SK-N-SH treated with all-trans-retinoic acid at 6 μM for 48 hours (cell line): Measurements from ENCODE around the gene ZSCAN25.

Experiments used
- ATAC-seq: fragments of 200-7000 bp; cut with Tn5 transposase; 3 replicates; pipeline ENCODE4 v1.9.1; 2020; ENCODE audit warnings: mild to moderate bottlenecking, moderate library complexity
- ARNTL ChIP-seq: fragments of 450-650 bp; formaldehyde crosslinking; IDR thresholded peaks from 2 replicates; pipeline ENCODE4 v1.5.0; 2020; ENCODE audit warnings: low read depth, mild to moderate bottlenecking, moderate library complexity, borderline replicate concordance
- BACH2 ChIP-seq: fragments of 250-450 bp; sonication (Bioruptor Pico); IDR thresholded peaks from 2 replicates; pipeline ENCODE4 v1.9.0; 2021; ENCODE audit warnings: mild to moderate bottlenecking, borderline replicate concordance
- CSDC2 ChIP-seq: fragments of 250-450 bp; sonication (Bioruptor Pico); IDR thresholded peaks from 2 replicates; pipeline ENCODE4 v1.5.0; 2020; ENCODE audit warnings: mild to moderate bottlenecking, moderate library complexity
- CSRNP3 ChIP-seq: fragments of 250-450 bp; sonication (Bioruptor Pico); IDR thresholded peaks from 2 replicates; pipeline ENCODE4 v1.5.1; 2021; ENCODE audit warnings: mild to moderate bottlenecking, moderate library complexity
- ESRRG ChIP-seq: fragments of 250-450 bp; sonication (Bioruptor Pico); IDR thresholded peaks from 2 replicates; pipeline ENCODE4 v1.6.1; 2021; ENCODE audit warnings: mild to moderate bottlenecking
- GLIS3 ChIP-seq: fragments of 250-450 bp; sonication (Bioruptor Pico); IDR thresholded peaks from 2 replicates; pipeline ENCODE4 v1.5.0; 2020; ENCODE audit warnings: mild to moderate bottlenecking, moderate library complexity
- OSR1 ChIP-seq: fragments of 250-450 bp; sonication (Bioruptor Pico); IDR thresholded peaks from 2 replicates; pipeline ENCODE4 v1.8.0; 2022; ENCODE audit warnings: moderate library complexity, mild to moderate bottlenecking, inconsistent platforms
- PATZ1 ChIP-seq: fragments of 250-450 bp; sonication (Bioruptor Pico); IDR thresholded peaks from 2 replicates; pipeline ENCODE4 v1.8.0; 2020; ENCODE audit warnings: mild to moderate bottlenecking, moderate library complexity, borderline replicate concordance
- POU6F1 ChIP-seq: fragments of 250-450 bp; sonication (Bioruptor Pico); IDR thresholded peaks from 2 replicates; pipeline ENCODE4 v1.8.0; 2021; ENCODE audit warnings: low read depth, mild to moderate bottlenecking, moderate library complexity, borderline replicate concordance
- PPARA ChIP-seq: fragments of 250-450 bp; sonication (Bioruptor Pico); IDR thresholded peaks from 2 replicates; pipeline ENCODE4 v1.5.0; 2020; ENCODE audit warnings: mild to moderate bottlenecking, borderline replicate concordance
- RARB ChIP-seq: fragments of 250-450 bp; sonication (Bioruptor Pico); IDR thresholded peaks from 2 replicates; pipeline ENCODE4 v1.8.0; 2021; ENCODE audit warnings: mild to moderate bottlenecking, moderate library complexity
- SNAI2 ChIP-seq: fragments of 250-450 bp; sonication (Bioruptor Pico); IDR thresholded peaks from 2 replicates; pipeline ENCODE4 v1.5.0; 2020; ENCODE audit warnings: mild to moderate bottlenecking, moderate library complexity
- TOX ChIP-seq: fragments of 250-450 bp; sonication (Bioruptor Pico); IDR thresholded peaks from 2 replicates; pipeline ENCODE4 v1.8.0; 2021; ENCODE audit warnings: mild to moderate bottlenecking, moderate library complexity, borderline replicate concordance
- TSHZ2 ChIP-seq: fragments of 250-450 bp; sonication (Bioruptor Pico); IDR thresholded peaks from 2 replicates; pipeline ENCODE4 v1.5.0; 2020; ENCODE audit warnings: mild to moderate bottlenecking, moderate library complexity
- ZC3H10 ChIP-seq: fragments of 250-450 bp; sonication (Bioruptor Pico); IDR thresholded peaks from 2 replicates; pipeline ENCODE4 v1.5.1; 2021; ENCODE audit warnings: mild to moderate bottlenecking, moderate library complexity
- ZFP3 ChIP-seq: fragments of 250-450 bp; sonication (Bioruptor Pico); IDR thresholded peaks from 2 replicates; pipeline ENCODE4 v1.5.0; 2020; ENCODE audit warnings: mild to moderate bottlenecking, moderate library complexity
- ZFP30 ChIP-seq: fragments of 450-650 bp; formaldehyde crosslinking; IDR thresholded peaks from 2 replicates; pipeline ENCODE4 v1.5.0; 2022; ENCODE audit warnings: mild to moderate bottlenecking, moderate library complexity
- ZNF565 ChIP-seq: fragments of 450-650 bp; formaldehyde crosslinking; conservative IDR thresholded peaks from 2 replicates; pipeline ENCODE4 v1.5.0; 2020; ENCODE audit warnings: low read depth, mild to moderate bottlenecking, moderate library complexity
- ZNF70 ChIP-seq: fragments of 450-650 bp; formaldehyde crosslinking; IDR thresholded peaks from 2 replicates; pipeline ENCODE4 v1.5.0; 2020; ENCODE audit warnings: mild to moderate bottlenecking, moderate library complexity
- ZNF8 ChIP-seq: fragments of 450-650 bp; formaldehyde crosslinking; IDR thresholded peaks from 2 replicates; pipeline ENCODE4 v1.5.0; 2020; ENCODE audit warnings: mild to moderate bottlenecking, moderate library complexity

ZSCAN25 gene

GRCh38 chr7:99627513-99627912 lies 10.8 kb downstream of the ZSCAN25 start:
- TF ChIP-seq TSHZ2 (no peak), PPARA (CRISPR knock-in tag) (no peak), TOX (CRISPR knock-in tag) (no peak), OSR1 (CRISPR knock-in tag) (no peak), CSRNP3 (CRISPR knock-in tag) (no peak), GLIS3 (no peak), BACH2 (CRISPR knock-in tag) (no peak), RARB (CRISPR knock-in tag) (no peak), ESRRG (CRISPR knock-in tag) (no peak), ZNF565 (CRISPR knock-in tag) (no peak), POU6F1 (CRISPR knock-in tag) (no peak), SNAI2 (CRISPR knock-in tag) (no peak), CSDC2 (CRISPR knock-in tag) (no peak), ZFP3 (CRISPR knock-in tag) (no peak), ZNF70 (CRISPR knock-in tag) (no peak), PATZ1 (CRISPR knock-in tag) (no peak), ARNTL (CRISPR knock-in tag) (no peak)
- no peak for ATAC-seq

GRCh38 chr7:99628471-99629465 lies 12.0 kb downstream of the ZSCAN25 start:
- no peak for ATAC-seq
- TF ChIP-seq ZFP30 (CRISPR knock-in tag) (no peak), PPARA (CRISPR knock-in tag) (no peak), TSHZ2 (no peak), ZNF8 (no peak), RARB (CRISPR knock-in tag) (no peak), ZC3H10 (CRISPR knock-in tag) (no peak), ZNF70 (CRISPR knock-in tag) (no peak), TOX (CRISPR knock-in tag) (no peak), ESRRG (CRISPR knock-in tag) (no peak)
